Activated T-helper 1 cell treated with anti-CD3 and anti-CD28 coated beads, Interleukin-12 subunit alpha, Interleukin-12 subunit beta, Interleukin-2, Interleukin-4 antibody, amounts not matched to agents 30 ng/mL and 10 ng/mL and 1 ng/mL, durations not matched to agents 14 hours and 24 hours and 36 hours (primary cell): ENCODE measurements around the gene ING4. TPM values are rescaled to one million over a fixed set of nuclear protein-coding genes. Genes with fewer than 3 reads are reported as not detected.

Experiments used
- DNase-seq: peaks from one replicate; pipeline ENCODE4 v3.0.0; 2021; ENCODE audit warnings: low spot score
- H3K27ac Mint-ChIP-seq: one replicate; pipeline ENCODE4 v1.8.0; 2021; ENCODE audit warnings: mild to moderate bottlenecking, mixed read lengths
- H3K27me3 Mint-ChIP-seq: one replicate; pipeline ENCODE4 v1.8.0; 2022; ENCODE audit warnings: mild to moderate bottlenecking, moderate library complexity, mixed read lengths; ENCODE audit not compliant: insufficient read depth
- H3K36me3 Mint-ChIP-seq: one replicate; pipeline ENCODE4 v1.8.0; 2021; ENCODE audit warnings: low read depth, mixed read lengths
- H3K4me1 Mint-ChIP-seq: one replicate; pipeline ENCODE4 v1.8.0; 2021; ENCODE audit warnings: low read depth, mixed read lengths
- H3K4me3 Mint-ChIP-seq: one replicate; pipeline ENCODE4 v1.8.0; 2021; ENCODE audit warnings: mild to moderate bottlenecking, moderate library complexity, mixed read lengths
- H3K9me3 Mint-ChIP-seq: one replicate; pipeline ENCODE4 v1.8.0; 2021; ENCODE audit warnings: mixed read lengths
- intact Hi-C: fragments of 100-400 bp; cut with micrococcal nuclease; formaldehyde crosslinking; loops from one replicate; pipeline ENCODE4 v1.15.1; 2024
- total RNA-seq: library from RNA; stranded (reverse); gene quantifications from 2 replicates; pipeline ENCODE4 v1.2.3, GENCODE V29; 2022

Gene ING4
- total RNA-seq, 1 donor from 2014 or later, result 14.6 TPM

- H3K36me3 Mint-ChIP-seq, result peaks cover 11% of the 10 kb centered on the region
- intact Hi-C loops, result no loop called here
- peaks cover 21% of the 10 kb centered on the region for H3K9me3 Mint-ChIP-seq
- H3K4me3 Mint-ChIP-seq, result no peak overlapping the region
- H3K4me1 Mint-ChIP-seq, result peaks cover 15% of the 10 kb centered on the region
- H3K27ac Mint-ChIP-seq, result no peak overlapping the region
- no peak for DNase-seq
- H3K27me3 Mint-ChIP-seq, result peaks cover 10% of the 10 kb centered on the region
Observed at GRCh38 chr12:6640497-6640896, 22.4 kb downstream of the ING4 start.

DNA sequence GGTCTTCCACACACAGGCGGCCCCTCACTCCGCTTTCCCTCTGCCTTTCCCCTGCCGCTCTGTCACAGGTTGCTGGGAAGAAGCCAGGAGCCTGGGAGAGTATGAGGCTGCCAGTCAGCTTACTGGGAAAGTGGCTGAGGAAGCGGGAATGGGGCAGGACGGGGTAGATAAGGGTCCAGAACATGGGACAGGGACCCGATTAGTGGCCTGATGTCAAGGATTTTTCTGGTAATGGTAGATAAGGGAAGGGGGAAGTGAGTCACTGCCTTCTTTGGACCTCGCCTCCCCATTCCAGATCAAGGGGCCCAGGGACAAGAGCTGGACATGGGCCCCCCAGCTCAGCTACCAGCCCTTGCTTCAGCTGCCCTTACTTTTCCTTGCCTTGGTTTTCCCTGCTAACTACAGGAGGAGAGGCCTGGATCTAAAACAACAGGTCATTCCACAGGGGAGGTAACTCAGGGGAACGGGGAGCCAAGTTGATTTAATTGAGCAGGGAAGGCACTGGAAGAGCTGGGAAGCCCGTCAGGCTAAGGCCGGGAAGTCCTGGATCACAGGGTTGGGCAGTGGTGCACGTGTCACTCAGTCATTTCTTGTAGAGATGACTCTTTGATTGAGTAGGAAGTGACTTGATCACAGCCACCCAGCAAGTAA lies 23.6 kb downstream of the ING4 start:
- peaks cover 19% of the 10 kb centered on the region for H3K4me1 Mint-ChIP-seq
- no peak for DNase-seq
- no peak overlapping the region for H3K27ac Mint-ChIP-seq
- H3K4me3 Mint-ChIP-seq, result no peak overlapping the region
- peaks cover 6% of the 10 kb centered on the region for H3K36me3 Mint-ChIP-seq
- intact Hi-C loops, result no loop called here
- peaks cover 13% of the 10 kb centered on the region for H3K9me3 Mint-ChIP-seq
- H3K27me3 Mint-ChIP-seq, result peaks cover 8% of the 10 kb centered on the region

DNA sequence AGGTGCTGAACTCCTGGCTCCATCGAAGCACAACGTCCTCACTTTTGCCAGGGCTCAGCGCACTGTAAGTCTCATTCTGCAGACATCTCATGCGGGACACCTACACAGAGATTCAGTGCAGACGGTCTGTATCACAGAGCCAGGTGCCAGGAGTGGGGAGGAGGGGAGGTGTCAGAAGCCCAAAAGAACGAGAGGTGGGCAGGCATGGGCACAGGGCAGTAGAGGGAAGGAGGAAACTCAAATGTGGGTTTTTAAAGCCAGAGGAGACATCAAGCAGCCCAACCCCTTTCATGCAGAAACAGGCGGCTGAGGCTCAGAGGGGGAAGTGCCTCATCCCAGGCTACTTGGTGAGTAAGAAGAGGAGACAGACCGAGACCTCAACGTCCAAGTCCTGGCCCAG lies 24.6 kb downstream of the ING4 start:
- Mint-ChIP-seq H3K27me3 (peaks cover 8% of the 10 kb centered on the region), H3K36me3 (peaks cover 2% of the 10 kb centered on the region), H3K27ac (no peak overlapping the region), H3K4me3 (no peak overlapping the region), H3K9me3 (peaks cover 4% of the 10 kb centered on the region), H3K4me1 (peaks cover 22% of the 10 kb centered on the region)
- DNase-seq, result no peak
- intact Hi-C loops, result no loop called here

DNA sequence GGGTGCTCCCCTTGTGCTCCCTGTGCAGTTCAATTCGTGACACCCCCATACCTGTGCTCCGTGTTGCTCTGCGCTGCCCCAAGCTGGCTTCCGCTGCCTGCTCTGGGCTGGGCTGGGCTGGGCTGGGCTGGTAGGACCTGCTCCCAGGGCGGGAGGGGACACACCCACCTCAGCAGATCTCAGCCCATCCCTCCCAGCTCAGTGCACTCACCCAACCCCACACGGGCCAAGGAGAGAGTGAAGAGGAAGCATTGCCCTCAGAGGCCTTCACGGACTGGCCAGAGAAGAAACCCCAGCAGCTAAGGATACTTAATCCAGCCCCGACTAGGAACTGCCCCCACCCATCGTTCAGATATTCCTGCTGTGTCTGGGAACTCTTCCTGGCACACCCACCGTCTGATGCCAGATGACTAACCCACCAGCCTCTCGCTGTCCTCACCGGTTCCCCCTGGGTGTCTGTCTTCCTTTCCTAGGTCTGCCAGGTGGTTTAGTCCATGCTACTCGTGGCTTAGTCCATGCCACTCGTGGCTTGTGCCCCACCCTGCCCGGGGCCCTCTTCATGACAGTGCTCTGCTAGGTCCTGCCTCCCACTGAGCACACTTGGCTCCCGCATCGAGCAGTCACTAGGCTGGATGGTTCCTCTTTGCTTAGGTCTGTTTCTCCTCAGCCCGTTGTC lies 26.9 kb downstream of the ING4 start, which contains the start of gene LPAR5:
Gene LPAR5 (minus strand): TSS at position 104 of the 676 bp plus-strand sequence. CDS start 14,711 bp downstream, outside the sequence.
- Mint-ChIP-seq H3K27me3 (peaks cover under 1% of the 10 kb centered on the region), H3K4me1 (peaks cover 43% of the 10 kb centered on the region), H3K4me3 (peak within 1 kb of the TSS; percentile 61), H3K9me3 (no peaks in the 10 kb centered on the region), H3K36me3 (no peaks in the 10 kb centered on the region), H3K27ac (peak within 1 kb of the TSS; percentile 55)
- intact Hi-C loops, result loop anchor here (1.0 kb wide), 2 partner anchors 9 to 27 kb away; partner anchors contain the start of gene ING4
- DNase-seq, result no peak

GRCh38 chr12:6635375-6635855 lies 27.5 kb downstream of the ING4 start:
- Mint-ChIP-seq H3K9me3 (no peaks in the 10 kb centered on the region), H3K27me3 (no peaks in the 10 kb centered on the region), H3K27ac (peak overlapping the region; percentile 27), H3K36me3 (no peaks in the 10 kb centered on the region), H3K4me3 (peak overlapping the region; percentile 61), H3K4me1 (peaks cover 48% of the 10 kb centered on the region)
- peak; percentile 31 for DNase-seq
- intact Hi-C loops, result loop anchor here (1.0 kb wide), 2 partner anchors 8 to 28 kb away; partner anchors contain the start of gene ING4

DNA sequence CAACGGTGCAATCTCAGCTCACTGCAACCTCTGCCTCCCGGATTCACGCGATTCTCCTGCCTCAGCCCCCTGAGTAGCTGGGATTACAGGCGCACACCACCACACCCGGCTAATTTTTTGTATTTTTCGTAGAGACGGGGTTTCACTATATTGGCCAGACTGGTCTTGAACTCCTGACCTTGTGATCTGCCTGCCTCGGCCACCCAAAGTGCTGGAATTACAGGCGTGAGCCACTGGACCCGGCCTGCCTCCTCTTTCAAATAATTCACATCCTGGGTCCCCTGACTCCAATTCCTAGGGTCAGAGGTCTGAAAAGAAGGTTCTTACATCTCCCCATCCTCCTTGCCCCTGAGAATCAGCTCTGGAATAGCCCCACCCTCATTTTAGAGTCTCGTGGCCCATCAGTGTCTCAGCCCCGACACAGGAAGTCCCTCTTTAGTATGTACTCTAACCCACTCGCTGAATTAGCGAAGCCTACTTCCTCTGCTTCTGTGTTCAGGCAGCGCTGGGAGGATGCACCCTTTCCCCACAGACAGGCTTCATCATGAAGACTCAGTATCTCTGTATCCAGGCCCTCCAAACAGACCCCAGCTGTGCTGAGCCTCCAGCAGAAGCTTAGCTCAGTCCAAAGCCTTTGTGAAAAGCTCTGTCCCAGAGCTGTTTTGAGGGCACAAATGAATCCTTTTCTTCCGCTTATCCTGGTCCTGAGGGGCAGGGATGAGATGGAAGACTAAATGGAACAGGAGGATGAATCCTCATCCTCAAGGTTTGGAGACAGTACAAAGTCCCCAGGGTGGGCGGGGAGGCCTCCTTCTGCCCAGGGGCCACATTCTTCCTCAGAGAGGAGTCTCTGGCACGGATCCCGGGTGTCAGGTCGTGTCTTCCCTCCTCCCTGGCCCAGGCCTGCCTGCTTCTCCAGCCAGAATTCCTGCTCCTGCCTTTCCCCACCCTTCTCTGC lies 30.6 kb downstream of the ING4 start:
- Mint-ChIP-seq H3K9me3 (no peaks in the 10 kb centered on the region), H3K4me1 (peaks cover 60% of the 10 kb centered on the region), H3K27me3 (no peaks in the 10 kb centered on the region), H3K4me3 (peak overlapping the region; percentile 67), H3K36me3 (no peaks in the 10 kb centered on the region), H3K27ac (peak overlapping the region; percentile 96)
- intact Hi-C loops, result loop anchor here (2.0 kb wide), 1 partner anchor 24 kb away; no protein-coding TSS in a partner anchor
- DNase-seq, result peak; percentile 46

DNA sequence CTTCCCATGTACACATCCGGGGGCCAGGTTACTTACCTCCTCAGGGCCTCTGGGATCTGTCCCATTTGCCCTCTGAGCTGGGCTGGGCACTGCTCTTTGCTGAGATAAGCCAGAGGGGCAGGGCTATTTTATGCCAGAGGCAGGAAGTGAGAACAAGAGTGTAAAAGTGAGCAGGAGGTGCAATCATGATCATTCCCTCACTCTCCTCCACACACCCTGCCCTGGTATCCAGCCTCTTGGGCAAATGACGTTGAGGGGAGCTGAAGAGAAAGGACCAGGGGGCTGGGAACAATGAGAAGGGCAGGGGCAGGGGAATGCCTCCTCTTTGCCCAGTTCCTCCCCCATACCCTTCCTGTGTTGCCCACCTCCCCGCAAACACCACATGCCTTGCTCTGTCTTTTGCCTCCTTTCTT lies 31.4 kb downstream of the ING4 start:
- Mint-ChIP-seq H3K9me3 (no peaks in the 10 kb centered on the region), H3K36me3 (no peaks in the 10 kb centered on the region), H3K27ac (peak overlapping the region; percentile 96), H3K27me3 (no peaks in the 10 kb centered on the region), H3K4me3 (peak overlapping the region; percentile 67), H3K4me1 (peaks cover 63% of the 10 kb centered on the region)
- DNase-seq, result no peak
- intact Hi-C loops, result no loop called here

GRCh38 chr12:6630736-6631135 lies 32.2 kb downstream of the ING4 start:
- H3K4me3 Mint-ChIP-seq, result peak overlapping the region; percentile 67
- DNase-seq, result no peak
- no peaks in the 10 kb centered on the region for H3K9me3 Mint-ChIP-seq
- intact Hi-C loops, result no loop called here
- H3K36me3 Mint-ChIP-seq, result no peaks in the 10 kb centered on the region
- peaks cover 59% of the 10 kb centered on the region for H3K4me1 Mint-ChIP-seq
- H3K27ac Mint-ChIP-seq, result peak overlapping the region; percentile 96
- H3K27me3 Mint-ChIP-seq, result no peaks in the 10 kb centered on the region

GRCh38 chr12:6627616-6628015 lies 35.3 kb downstream of the ING4 start:
- H3K4me3 Mint-ChIP-seq, result peak overlapping the region; percentile 84
- no peaks in the 10 kb centered on the region for H3K36me3 Mint-ChIP-seq
- H3K27ac Mint-ChIP-seq, result peak overlapping the region; percentile 77
- no peaks in the 10 kb centered on the region for H3K9me3 Mint-ChIP-seq
- DNase-seq, result no peak
- H3K4me1 Mint-ChIP-seq, result peaks cover 44% of the 10 kb centered on the region
- H3K27me3 Mint-ChIP-seq, result no peaks in the 10 kb centered on the region
- intact Hi-C loops, result loop anchor here (1.0 kb wide), 1 partner anchor 8 kb away; the partner anchor contains the start of gene LPAR5

DNA sequence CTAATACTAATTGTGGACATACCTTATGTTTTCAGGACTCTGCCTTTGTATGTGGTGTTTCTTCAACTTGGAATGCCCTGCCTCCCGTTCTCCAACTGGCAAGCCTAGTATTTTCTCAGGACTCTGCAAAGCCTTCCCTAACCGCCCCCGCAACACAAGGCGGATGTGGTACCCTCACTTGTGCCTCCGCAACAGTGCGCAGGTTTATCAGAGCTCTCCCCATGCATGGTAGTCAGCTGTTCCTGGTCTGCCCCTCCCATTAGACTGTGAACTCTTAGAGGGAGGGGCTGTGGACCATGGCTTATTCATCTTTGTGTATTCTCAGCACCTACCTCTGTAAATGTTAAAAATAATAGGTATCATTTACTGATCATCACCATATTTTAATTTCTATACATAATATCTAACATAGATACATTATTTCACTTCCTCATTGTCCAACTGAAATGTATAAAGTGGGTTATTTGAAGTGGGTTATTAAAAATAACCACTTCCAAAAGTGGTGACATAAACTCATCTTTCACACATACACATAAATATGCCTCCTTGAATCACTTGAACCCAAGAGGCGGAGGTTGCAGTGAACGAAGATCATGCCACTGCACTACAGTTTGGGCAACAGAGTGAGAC lies 36.1 kb downstream of the ING4 start:
- no peaks in the 10 kb centered on the region for H3K27me3 Mint-ChIP-seq
- H3K27ac Mint-ChIP-seq, result no peak overlapping the region
- H3K4me1 Mint-ChIP-seq, result peaks cover 36% of the 10 kb centered on the region
- no peak overlapping the region for H3K4me3 Mint-ChIP-seq
- no peak for DNase-seq
- no peaks in the 10 kb centered on the region for H3K9me3 Mint-ChIP-seq
- H3K36me3 Mint-ChIP-seq, result no peaks in the 10 kb centered on the region
- intact Hi-C loops, result loop anchor here (1.0 kb wide), 1 partner anchor 9 kb away; the partner anchor contains the start of gene LPAR5

- H3K9me3 Mint-ChIP-seq, result no peaks in the 10 kb centered on the region
- H3K4me1 Mint-ChIP-seq, result peaks cover 9% of the 10 kb centered on the region
- H3K27me3 Mint-ChIP-seq, result no peaks in the 10 kb centered on the region
- intact Hi-C loops, result loop anchor here (1.0 kb wide), 1 partner anchor 63 kb away; no protein-coding TSS in a partner anchor
- DNase-seq, result no peak
- peak overlapping the region; percentile 51 for H3K4me3 Mint-ChIP-seq
- H3K27ac Mint-ChIP-seq, result peak overlapping the region; percentile 52
- no peaks in the 10 kb centered on the region for H3K36me3 Mint-ChIP-seq
Observed at GRCh38 chr12:6620885-6621274, 42.0 kb downstream of the ING4 start.
